ENCODE measurements around the gene ELOVL7.

- TF ChIP-seq CTCF (IDR thresholded peaks at IDR 0.05) (no peak), POLR2A (IDR thresholded peaks at IDR 0.05) (no peak), EP300 (IDR thresholded peaks at IDR 0.05) (no peak)
Measured at GRCh38 chr5:60712950-60713349, 131.1 kb downstream of the ELOVL7 start.

Data from suprapubic skin (tissue), 3 donors.